K562 (cell line): ENCODE results near the gene NFIL3. TPM values are rescaled to one million over a fixed set of nuclear protein-coding genes. Genes with fewer than 3 reads are reported as not detected.

Source experiments
- ATAC-seq: fragments of 200-7000 bp; cut with Tn5 transposase; 3 replicates; pipeline ENCODE4 v1.9.1; 2020; ENCODE audit warnings: moderate library complexity
- BruUV-seq: library from RNA; stranded (reverse); fragments of 400-500 nt; replicated peaks from 2 replicates; lab custom pipeline; 2021; lab: Mats Ljungman, UMichigan
- CTCF ChIA-PET: fragments of 300-600 bp; formaldehyde crosslinking; extraction: SDS; loops from one replicate; lab custom pipeline; 2021; ENCODE audit warnings: low intra/inter-chr PET ratio; lab: Yijun Ruan, JAX
- POLR2A ChIA-PET: fragments of 300-600, 350-650 bp; sonication (Branson Sonifier 250); formaldehyde crosslinking; extraction: SDS; loops from one replicate; lab custom pipeline; 2021; ENCODE audit warnings: antibody characterized with exemption, inconsistent platforms; lab: Yijun Ruan, JAX
- DNase-seq, 4 experiments: peaks; one replicate each; pipeline versions ENCODE4 v3.0.0 to v3.0.0-alpha.2; 2011 to 2018; ENCODE audit warnings: low spot score in 3 of 4, mixed read lengths in 3 of 4; ENCODE audit errors: extremely low read depth in 1 of 4
- FAIRE-seq: peaks from 2 replicates; lab custom pipeline; 2011; peaks lifted over from hg19 to GRCh38; lab: Jason Lieb, UNC
- H2AFZ ChIP-seq: 2 replicates; pipeline ENCODE4 v1.6.0; 2011; ENCODE audit warnings: low read depth, low read length, control low read depth, inconsistent platforms
- H3K27ac ChIP-seq: fragments of 200-600 bp; 3 replicates; pipeline ENCODE4 v1.8.0; 2011; ENCODE audit warnings: low read depth, mild to moderate bottlenecking, control low read depth, inconsistent platforms, low read length, moderate library complexity, mixed read lengths; ENCODE audit errors: extremely low read depth
- H3K27me3 ChIP-seq, 2 experiments: fragments of 300-600 bp in 1 of 2; 2 replicates in 1 of 2; 3 replicates in 1 of 2; pipeline versions ENCODE4 v1.6.0 to v1.8.0; 2011; ENCODE audit warnings: inconsistent platforms in 2 of 2, low read length in 2 of 2, mild to moderate bottlenecking in 1 of 2, mixed read lengths in 1 of 2, moderate library complexity in 1 of 2; ENCODE audit not compliant: control insufficient read depth in 2 of 2, insufficient read depth in 2 of 2
- H3K36me3 ChIP-seq: fragments of 300-600 bp; 3 replicates; pipeline ENCODE4 v1.8.0; 2011; ENCODE audit warnings: mild to moderate bottlenecking, low read length, inconsistent platforms; ENCODE audit not compliant: control insufficient read depth, insufficient read depth
- H3K4me1 ChIP-seq, 2 experiments: fragments of 200-600 bp in 1 of 2; replicated peaks in 1 of 2; 2 replicates in 1 of 2; 3 replicates in 1 of 2; pipeline versions ENCODE4 v1.5.1 to v1.8.0; 2011; ENCODE audit warnings: inconsistent platforms in 2 of 2, low read length in 2 of 2, mild to moderate bottlenecking in 1 of 2, mixed read lengths in 1 of 2, moderate library complexity in 1 of 2; ENCODE audit not compliant: control insufficient read depth in 2 of 2, insufficient read depth in 2 of 2
- H3K4me2 ChIP-seq: 2 replicates; pipeline ENCODE4 v1.6.1; 2011; ENCODE audit warnings: low read length, control low read depth, inconsistent platforms, mixed read lengths; ENCODE audit not compliant: insufficient read depth
- H3K4me3 ChIP-seq: fragments of 200-600 bp; sonication (generic), shearing (Covaris generic); 2 replicates; pipeline ENCODE4 v1.5.1; 2016; ENCODE audit warnings: control low read depth, inconsistent platforms
- H3K79me2 ChIP-seq: fragments of 200-600 bp; 3 replicates; pipeline ENCODE4 v1.8.0; 2011; ENCODE audit warnings: low read length, inconsistent platforms; ENCODE audit not compliant: control insufficient read depth, insufficient read depth
- H3K9ac ChIP-seq, 2 experiments: 2 replicates each; pipeline versions ENCODE4 v1.6.0 to v1.6.1; 2011; ENCODE audit warnings: low read depth in 2 of 2, low read length in 2 of 2, control low read depth in 1 of 2, inconsistent platforms in 1 of 2, mild to moderate bottlenecking in 1 of 2, mixed read lengths in 1 of 2; ENCODE audit not compliant: insufficient read depth in 1 of 2
- H3K9me1 ChIP-seq: one replicate; pipeline ENCODE4 v1.6.0; 2011; ENCODE audit warnings: inconsistent platforms, mild to moderate bottlenecking, low read length, moderate library complexity; ENCODE audit not compliant: control insufficient read depth, insufficient read depth
- H3K9me3 ChIP-seq: replicated peaks from 2 replicates; pipeline ENCODE4 v1.5.1; 2011; ENCODE audit warnings: low read depth, low read length, inconsistent platforms; ENCODE audit not compliant: control insufficient read depth, insufficient read depth
- H4K20me1 ChIP-seq: replicated peaks from 2 replicates; pipeline ENCODE4 v1.6.1; 2011; ENCODE audit warnings: low read length, inconsistent platforms, mixed read lengths; ENCODE audit not compliant: control insufficient read depth, insufficient read depth
- ATF6 ChIP-seq: sonication (generic); formaldehyde crosslinking; IDR thresholded peaks from 2 replicates; pipeline ENCODE4 v1.4.0; 2020; ENCODE audit warnings: mild to moderate bottlenecking, missing genetic modification reagents
- GTF2B ChIP-seq: IDR thresholded peaks from 2 replicates; pipeline ENCODE4 v1.6.1; 2011; ENCODE audit not compliant: insufficient read length; ENCODE audit errors: extremely low read depth
- PHF21A ChIP-seq: fragments of 450-650 bp; IDR thresholded peaks from 2 replicates; pipeline ENCODE4 v1.6.1; 2017; ENCODE audit warnings: low read depth, borderline replicate concordance
- PKNOX1 ChIP-seq: fragments of 450-650 bp; IDR thresholded peaks from 2 replicates; pipeline ENCODE4 v1.6.1; 2016
- TFAM ChIP-seq: fragments of 250-450 bp; sonication (Bioruptor Pico); conservative IDR thresholded peaks from 2 replicates; pipeline ENCODE4 v1.5.0; 2021; ENCODE audit warnings: mild to moderate bottlenecking, moderate library complexity
- ZBTB5 ChIP-seq: fragments of 450-650 bp; IDR thresholded peaks from 2 replicates; pipeline ENCODE4 v1.6.1; 2017; ENCODE audit warnings: antibody characterized with exemption
- ZKSCAN8 ChIP-seq: fragments of 200-800 bp; sonication (Bioruptor generic); IDR thresholded peaks from 2 replicates; pipeline ENCODE4 v1.6.1; 2016; ENCODE audit warnings: missing genetic modification characterization, missing compliant biosample characterization
- ZNF431 ChIP-seq: sonication (generic); formaldehyde crosslinking; IDR thresholded peaks from 2 replicates; pipeline ENCODE4 v1.8.0; 2022; ENCODE audit warnings: mild to moderate bottlenecking, missing genetic modification reagents
- ZSCAN32 ChIP-seq: fragments of 450-650 bp; formaldehyde crosslinking; IDR thresholded peaks from 2 replicates; pipeline ENCODE4 v1.4.0; 2020; ENCODE audit warnings: mild to moderate bottlenecking, moderate library complexity
- WGBS: fragments of 100-300 bp; shearing (Covaris generic); methylation state at CpG from one replicate; pipeline ENCODE4 v1.1.6; 2016; ENCODE audit warnings: low coverage, mixed read lengths; ENCODE audit not compliant: insufficient coverage; ENCODE audit errors: missing lambda C conversion rate; 5-methylcytosine and 5-hydroxymethylcytosine counted together
- in situ Hi-C: fragments of 300-500 bp; cut with MboI; formaldehyde crosslinking; loops from 4 replicates; pipeline ENCODE4 v1.15.0; 2018; ENCODE audit warnings: inconsistent platforms, mixed read lengths
- intact Hi-C: fragments of 100-400 bp; cut with micrococcal nuclease; formaldehyde crosslinking; loops from 2 replicates; pipeline ENCODE4 v1.14.2; 2022
- polyA plus RNA-seq, 8 experiments: library from polyadenylated mRNA; depleted of rRNA in 4 of 8; stranded (reverse) in 5 of 8; unstranded in 3 of 8; fragments of >200 nt; fragmentation: Nextera tagmentation in 2 of 8; fragmentation: Illumina TruSeq in 1 of 8; extraction: Ambion mirVana in 2 of 8; extraction: Trizol in 1 of 8; gene quantifications; 2 replicates each; pipeline versions ENCODE4 v1.2.1 to v1.2.3, GENCODE V29; 2011 to 2014; ENCODE audit warnings: inconsistent platforms in 1 of 8, missing spikeins in 1 of 8
- total RNA-seq, 7 experiments: library from RNA; depleted of rRNA in 6 of 7; stranded (reverse); fragments of >200 nt in 6 of 7; fragmentation: Illumina TruSeq in 2 of 7; extraction: Trizol in 2 of 7; gene quantifications; 2 replicates each; pipeline versions ENCODE4 v1.2.1 to v1.2.3, GENCODE V29; 2011 to 2021; ENCODE audit warnings: low replicate concordance in 1 of 7

The NFIL3 gene
- total and polyA plus RNA-seq, 9 of the 15 experiments (the other 6 are each of a cell fraction or from before 2014, with no cell fraction given) = 3.2 to 16.1 (median 9.3) TPM

DNA sequence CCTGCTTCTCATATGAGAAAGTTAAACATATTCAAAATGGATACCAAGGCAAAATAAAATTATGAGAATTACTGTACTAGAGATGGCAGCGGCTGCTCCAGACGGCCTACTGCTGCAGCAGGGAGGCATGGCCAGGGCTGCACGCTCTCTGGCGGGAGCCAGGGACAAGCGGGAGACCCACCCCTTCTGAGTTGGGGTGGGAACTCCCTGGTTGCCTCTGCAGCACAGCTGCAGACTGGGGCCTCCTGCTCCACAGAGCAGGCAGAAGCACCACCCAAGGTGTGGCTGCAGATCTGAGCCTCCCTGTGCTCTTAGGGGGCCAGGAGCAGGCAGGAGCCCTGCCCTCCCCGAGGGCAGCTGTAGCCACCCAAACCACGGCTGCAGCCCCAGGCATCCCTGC is 59.6 kb downstream of the NFIL3 start:
- ATAC-seq (no peak), DNase-seq (no peak), FAIRE-seq (no peak)
- intact Hi-C loops = no loop called here
- no peak overlapping the region for H3K9ac ChIP-seq
- peaks cover 8% of the 10 kb centered on the region for H3K9me3 ChIP-seq
- no peak overlapping the region for H3K4me3 ChIP-seq
- in situ Hi-C loops = loop anchor here (5.0 kb wide), 1 partner anchor 58 kb away; the partner anchor contains the start of gene NFIL3
- H3K4me1 ChIP-seq = peaks cover 13 to 15% of the 10 kb centered on the region in 2 experiments; a peak in 3 of 5 replicates
- BruUV-seq = no TSS peak
- H3K27ac ChIP-seq = no peak overlapping the region
- POLR2A ChIA-PET = no interaction called here
- no peaks in the 10 kb centered on the region for H3K9me1 ChIP-seq
- WGBS = 44% methylated on average over 7 of the region's 7 CpGs
- no peaks in the 10 kb centered on the region for H4K20me1 ChIP-seq
- H3K36me3 ChIP-seq = peaks cover 11% of the 10 kb centered on the region
- H3K4me2 ChIP-seq = no peak overlapping the region
- no peak for TF ChIP-seq ZNF431
- TF ChIP-seq GTF2B = no peak
- TF ChIP-seq ZBTB5 = no peak
- no peak for TF ChIP-seq ZSCAN32 (CRISPR knock-in tag)
- no peak for TF ChIP-seq TFAM (CRISPR knock-in tag)
- no peak for TF ChIP-seq PHF21A
- TF ChIP-seq ZKSCAN8 (CRISPR knock-in tag) = no peak
- no peak for TF ChIP-seq PKNOX1
- no peak for TF ChIP-seq ATF6
- H2AFZ ChIP-seq = no peak overlapping the region
- CTCF ChIA-PET = no interaction called here
- H3K79me2 ChIP-seq = peaks cover 27% of the 10 kb centered on the region
- H3K27me3 ChIP-seq = no peaks in the 10 kb centered on the region
